Measurements from ENCODE around the gene CACYBP. TPM values are rescaled to one million over a fixed set of nuclear protein-coding genes. Genes with fewer than 3 reads are reported as not detected.

Gene CACYBP
- total RNA-seq, 1 donor from 2014 or later, result 70.0 TPM

DNA sequence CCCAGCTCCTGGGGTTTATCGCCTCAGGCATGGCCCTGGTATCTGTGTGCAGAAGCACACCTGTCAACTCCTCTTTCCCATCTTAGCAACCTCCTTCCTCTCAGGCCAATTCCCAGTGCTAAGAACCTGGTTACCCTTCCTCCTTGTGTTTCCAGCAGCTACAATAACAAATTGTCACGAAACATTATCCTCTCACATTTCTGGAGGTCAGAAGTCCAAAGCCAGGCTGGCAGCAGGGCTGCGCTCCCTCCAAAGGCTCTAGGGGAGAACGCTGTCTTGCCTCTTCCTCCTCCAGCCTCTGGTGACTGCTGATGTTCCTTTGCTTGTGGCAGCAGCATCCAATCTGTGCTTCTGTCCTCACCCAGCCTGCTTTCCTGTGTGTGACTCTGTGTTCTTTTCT, 34.2 kb downstream of the CACYBP start:
- Mint-ChIP-seq H3K27me3 (ENCODE audit: low read depth) (no peaks in the 10 kb centered on the region), H3K4me3 (no peak overlapping the region), H3K36me3 (no peaks in the 10 kb centered on the region), H3K27ac (no peak overlapping the region), H3K4me1 (peaks cover 3% of the 10 kb centered on the region), H3K9me3 (no peaks in the 10 kb centered on the region)
- TF ChIP-seq, protein P1, sequence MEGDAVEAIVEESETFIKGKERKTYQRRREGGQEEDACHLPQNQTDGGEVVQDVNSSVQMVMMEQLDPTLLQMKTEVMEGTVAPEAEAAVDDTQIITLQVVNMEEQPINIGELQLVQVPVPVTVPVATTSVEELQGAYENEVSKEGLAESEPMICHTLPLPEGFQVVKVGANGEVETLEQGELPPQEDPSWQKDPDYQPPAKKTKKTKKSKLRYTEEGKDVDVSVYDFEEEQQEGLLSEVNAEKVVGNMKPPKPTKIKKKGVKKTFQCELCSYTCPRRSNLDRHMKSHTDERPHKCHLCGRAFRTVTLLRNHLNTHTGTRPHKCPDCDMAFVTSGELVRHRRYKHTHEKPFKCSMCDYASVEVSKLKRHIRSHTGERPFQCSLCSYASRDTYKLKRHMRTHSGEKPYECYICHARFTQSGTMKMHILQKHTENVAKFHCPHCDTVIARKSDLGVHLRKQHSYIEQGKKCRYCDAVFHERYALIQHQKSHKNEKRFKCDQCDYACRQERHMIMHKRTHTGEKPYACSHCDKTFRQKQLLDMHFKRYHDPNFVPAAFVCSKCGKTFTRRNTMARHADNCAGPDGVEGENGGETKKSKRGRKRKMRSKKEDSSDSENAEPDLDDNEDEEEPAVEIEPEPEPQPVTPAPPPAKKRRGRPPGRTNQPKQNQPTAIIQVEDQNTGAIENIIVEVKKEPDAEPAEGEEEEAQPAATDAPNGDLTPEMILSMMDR (IDR thresholded peaks at IDR 0.05; ENCODE audit: unreplicated experiment), result no peak
- DNase-seq (ENCODE audit: low spot score in 2 of 2, unreplicated experiment in 2 of 2), result no peak

DNA sequence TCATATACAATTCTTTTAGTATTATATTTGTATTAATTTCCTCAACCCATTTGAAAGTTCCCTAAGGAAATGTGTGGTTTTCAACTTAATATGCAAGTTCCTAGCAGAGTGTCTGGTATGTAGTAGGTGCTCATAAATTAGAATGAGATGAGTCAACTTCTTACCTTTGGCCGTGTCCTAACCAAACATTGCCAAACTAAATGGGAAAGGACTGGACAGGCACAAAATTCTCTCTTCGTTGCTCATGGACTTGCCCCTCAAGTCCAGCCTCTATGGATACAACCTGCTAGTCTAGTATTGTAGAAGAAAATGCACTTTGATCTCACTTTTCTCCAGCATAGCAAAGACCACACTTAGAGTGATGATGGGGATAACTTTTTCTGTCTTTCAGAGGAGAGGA, 35.0 kb downstream of the CACYBP start:
- H3K27me3 Mint-ChIP-seq (ENCODE audit: low read depth), result no peaks in the 10 kb centered on the region
- no peak for DNase-seq (ENCODE audit: low spot score in 2 of 2, unreplicated experiment in 2 of 2)
- H3K36me3 Mint-ChIP-seq, result no peaks in the 10 kb centered on the region
- H3K4me3 Mint-ChIP-seq, result no peak overlapping the region
- no peak overlapping the region for H3K27ac Mint-ChIP-seq
- no peaks in the 10 kb centered on the region for H3K9me3 Mint-ChIP-seq
- TF ChIP-seq, protein P1 (IDR thresholded peaks at IDR 0.05; ENCODE audit: unreplicated experiment), result no peak
- peaks cover under 1% of the 10 kb centered on the region for H3K4me1 Mint-ChIP-seq

DNA sequence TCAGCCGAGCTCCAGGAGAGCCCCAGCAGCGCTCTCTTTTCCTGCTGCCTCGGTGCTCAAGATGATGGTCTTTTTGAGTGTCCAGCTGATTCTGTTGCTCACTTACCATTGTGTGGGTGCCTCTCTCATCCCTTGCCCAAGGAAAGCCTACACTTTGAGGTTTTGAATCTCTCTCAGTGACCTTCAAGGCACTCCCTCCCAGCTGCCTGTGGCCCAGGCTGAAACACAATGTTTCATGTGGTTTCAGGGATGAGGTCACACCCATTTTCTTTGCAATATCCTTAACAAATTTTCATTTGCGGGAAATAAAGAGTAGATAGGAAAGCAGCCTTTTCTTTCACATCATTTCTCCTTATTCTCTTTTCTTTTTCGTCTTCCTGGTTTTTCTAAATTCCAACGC, 36.1 kb downstream of the CACYBP start:
- H3K36me3 Mint-ChIP-seq, result no peaks in the 10 kb centered on the region
- no peak overlapping the region for H3K27ac Mint-ChIP-seq
- TF ChIP-seq, protein P1 (IDR thresholded peaks at IDR 0.05; ENCODE audit: unreplicated experiment), result no peak
- H3K9me3 Mint-ChIP-seq, result no peaks in the 10 kb centered on the region
- no peak overlapping the region for H3K4me3 Mint-ChIP-seq
- H3K4me1 Mint-ChIP-seq, result no peaks in the 10 kb centered on the region
- no peaks in the 10 kb centered on the region for H3K27me3 Mint-ChIP-seq (ENCODE audit: low read depth)
- no peak for DNase-seq (ENCODE audit: low spot score in 2 of 2, unreplicated experiment in 2 of 2)

DNA sequence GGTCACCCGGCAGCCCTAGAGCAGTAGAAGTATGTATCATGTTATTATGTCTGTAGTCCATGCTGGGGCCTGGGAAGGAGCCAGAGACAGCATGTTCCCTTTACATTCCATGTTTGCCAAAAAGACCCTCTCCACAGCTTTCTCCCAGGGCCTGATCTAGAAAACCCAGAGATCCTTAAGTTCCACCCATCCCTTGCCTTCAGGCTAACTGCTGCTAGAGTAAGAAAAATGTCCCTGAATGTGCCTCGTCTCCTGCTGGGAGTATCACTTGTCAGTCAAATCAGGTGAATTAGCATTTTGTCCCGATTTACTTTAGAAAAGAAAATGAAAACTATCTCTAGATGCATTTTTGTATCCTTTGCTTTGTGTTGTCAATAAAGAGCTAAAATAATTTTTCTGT, 36.7 kb downstream of the CACYBP start:
- H3K4me1 Mint-ChIP-seq, result no peaks in the 10 kb centered on the region
- H3K9me3 Mint-ChIP-seq, result no peaks in the 10 kb centered on the region
- H3K27ac Mint-ChIP-seq, result no peak overlapping the region
- DNase-seq (ENCODE audit: low spot score in 2 of 2, unreplicated experiment in 2 of 2), result no peak
- TF ChIP-seq, protein P1 (IDR thresholded peaks at IDR 0.05; ENCODE audit: unreplicated experiment), result no peak
- no peaks in the 10 kb centered on the region for H3K36me3 Mint-ChIP-seq
- no peaks in the 10 kb centered on the region for H3K27me3 Mint-ChIP-seq (ENCODE audit: low read depth)
- no peak overlapping the region for H3K4me3 Mint-ChIP-seq

DNA sequence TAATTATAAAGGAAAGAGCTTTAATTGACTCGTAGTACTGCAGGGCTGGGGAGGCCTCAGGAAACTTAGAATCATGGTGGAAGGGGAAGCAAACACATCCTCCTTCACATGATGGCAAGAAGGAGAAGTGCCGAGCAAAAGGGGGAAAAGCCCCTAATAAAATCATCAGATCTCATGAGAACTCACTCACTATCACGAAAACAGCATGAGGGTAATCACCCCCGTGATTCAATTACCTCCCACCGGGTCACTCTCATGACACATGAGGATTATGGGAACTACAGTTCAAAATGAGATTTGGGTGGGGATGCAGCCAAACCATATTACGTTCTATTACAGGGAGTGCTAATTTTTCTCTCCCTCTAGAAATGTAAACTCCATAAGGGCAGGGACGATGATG, 37.7 kb downstream of the CACYBP start:
- Mint-ChIP-seq H3K27ac (no peak overlapping the region), H3K36me3 (no peaks in the 10 kb centered on the region), H3K4me1 (no peaks in the 10 kb centered on the region), H3K27me3 (ENCODE audit: low read depth) (no peaks in the 10 kb centered on the region), H3K9me3 (no peaks in the 10 kb centered on the region), H3K4me3 (no peak overlapping the region)
- DNase-seq (ENCODE audit: low spot score in 2 of 2, unreplicated experiment in 2 of 2), result no peak
- TF ChIP-seq, protein P1 (IDR thresholded peaks at IDR 0.05; ENCODE audit: unreplicated experiment), result no peak

DNA sequence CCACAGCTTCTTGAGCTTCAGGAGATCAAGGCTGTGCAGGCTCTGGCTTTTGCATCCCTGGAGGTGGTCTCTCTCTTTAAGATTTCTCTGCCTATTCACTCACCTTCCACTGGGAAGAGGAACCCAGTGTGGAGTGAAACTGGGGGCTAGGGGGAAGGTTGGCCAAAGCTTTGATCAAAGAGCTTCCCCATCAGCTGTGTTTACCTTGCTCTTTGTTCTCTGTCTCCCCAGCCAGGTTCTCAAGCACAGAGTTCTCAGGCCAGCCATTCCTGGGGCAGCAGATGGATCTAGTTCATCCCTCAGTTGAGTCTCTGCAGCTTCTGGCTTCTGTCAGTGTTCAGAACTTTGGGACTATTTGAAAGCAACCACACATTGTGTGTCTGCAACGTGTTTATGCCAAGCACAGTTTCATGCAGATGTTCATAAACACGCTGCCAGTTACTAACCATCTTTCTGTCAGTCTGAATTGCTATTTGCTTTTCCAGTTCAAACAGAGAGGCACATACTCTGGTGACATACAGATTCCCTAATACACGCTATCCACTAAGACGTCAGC, 40.7 kb downstream of the CACYBP start:
- TF ChIP-seq, protein P1 (IDR thresholded peaks at IDR 0.05; ENCODE audit: unreplicated experiment), result no peak
- no peak for DNase-seq (ENCODE audit: low spot score in 2 of 2, unreplicated experiment in 2 of 2)
- Mint-ChIP-seq H3K4me1 (no peaks in the 10 kb centered on the region), H3K36me3 (no peaks in the 10 kb centered on the region), H3K9me3 (peaks cover 7% of the 10 kb centered on the region), H3K27ac (no peak overlapping the region), H3K27me3 (ENCODE audit: low read depth) (no peaks in the 10 kb centered on the region), H3K4me3 (no peak overlapping the region)

Data from mesothelial cell of epicardium (in vitro differentiated cells).